Mucosa of gallbladder (tissue), 1 donor: ENCODE measurements around the gene PDXDC1. TPM values are rescaled to one million over a fixed set of nuclear protein-coding genes. Genes with fewer than 3 reads are reported as not detected.
"Not testable (repeated sequence)": the region's sequence is repeated elsewhere in the genome, so short reads cannot be mapped to it uniquely, and the experiment has no call there.

Experiments used
- DNase-seq: peaks from one replicate; pipeline ENCODE4 v3.0.0-alpha.2; 2020; ENCODE audit warnings: low spot score
- total RNA-seq: library from RNA; stranded (reverse); gene quantifications from one replicate; pipeline ENCODE4 v1.2.1, GENCODE V29; 2021
- donor health status: DM: no; HTN: no; CAD: no.

Gene PDXDC1
- total RNA-seq, 1 donor from 2014 or later: 189 TPM

- no peak for DNase-seq
Measured at GRCh38 chr16:15035163-15035729, 60.4 kb downstream of the PDXDC1 start.

- no peak for DNase-seq
Measured at GRCh38 chr16:15037003-15037402, 62.2 kb downstream of the PDXDC1 start.

GRCh38 chr16:15037745-15038144, 62.9 kb downstream of the PDXDC1 start:
- DNase-seq: no peak

- DNase-seq: no peak
Measured at GRCh38 chr16:15038689-15039088, 63.9 kb downstream of the PDXDC1 start.

- DNase-seq: peak; percentile 76
Measured at GRCh38 chr16:15041271-15042004, 66.6 kb downstream of the PDXDC1 start.

GRCh38 chr16:15043344-15043743, 68.5 kb downstream of the PDXDC1 start:
- no peak for DNase-seq

- DNase-seq: no peak
Measured at GRCh38 chr16:15044286-15044685, 69.5 kb downstream of the PDXDC1 start.

- DNase-seq: not testable (repeated sequence)
Measured at GRCh38 chr16:15045270-15045669, 70.4 kb downstream of the PDXDC1 start.

- DNase-seq: no peak
Measured at GRCh38 chr16:15046692-15047376, 72.0 kb downstream of the PDXDC1 start.

- DNase-seq: no peak
Measured at GRCh38 chr16:15049581-15050180, 74.9 kb downstream of the PDXDC1 start.

GRCh38 chr16:15050440-15050839, 75.6 kb downstream of the PDXDC1 start:
- DNase-seq: not testable (repeated sequence)

- no peak for DNase-seq
Measured at GRCh38 chr16:15051387-15051951, 76.6 kb downstream of the PDXDC1 start.

GRCh38 chr16:15052747-15053476, 78.1 kb downstream of the PDXDC1 start:
- no peak for DNase-seq

GRCh38 chr16:15053904-15054303, 79.1 kb downstream of the PDXDC1 start:
- DNase-seq: no peak

GRCh38 chr16:15054357-15055140, 79.7 kb downstream of the PDXDC1 start:
- no peak for DNase-seq

- DNase-seq: no peak
Measured at GRCh38 chr16:15055141-15056053, 80.6 kb downstream of the PDXDC1 start.

GRCh38 chr16:15057681-15058417, 83.0 kb downstream of the PDXDC1 start:
- no peak for DNase-seq

GRCh38 chr16:15059324-15059723, 84.5 kb downstream of the PDXDC1 start:
- DNase-seq: no peak
